ENCODE measurements around the gene PTPN6.
A peak's percentile ranks its signal among the peaks of the same experiment; 100 is the strongest.

GRCh38 chr12:6975297-6976032 is 24.3 kb downstream of the PTPN6 start:
- no peak; the same call in 1 of the 2 replicates for TF ChIP-seq POLR2AphosphoS5 (IDR thresholded peaks at IDR 0.05; ENCODE audit: low read depth, low read length)
- no peak for TF ChIP-seq USF2 (IDR thresholded peaks at IDR 0.05; ENCODE audit: low read length)
- no peak for TF ChIP-seq RAD21 (IDR thresholded peaks at IDR 0.05 in 1 of 2, conservative IDR thresholded peaks at IDR 0.05 in 1 of 2; ENCODE audit: low read depth in 2 of 2, low read length in 2 of 2)
- no peak for TF ChIP-seq EZH2 (IDR thresholded peaks at IDR 0.05; ENCODE audit: low read depth, low read length, severe bottlenecking)
- TF ChIP-seq CTCF (IDR thresholded peaks at IDR 0.05; ENCODE audit: control extremely low read depth in 1 of 3, insufficient read depth in 1 of 3, low read depth in 1 of 3, low read length in 3 of 3): no peak
- no peak for TF ChIP-seq YY1 (IDR thresholded peaks at IDR 0.05; ENCODE audit: low read depth, low read length)
- 0 out of 3 replicates have a peak, but pooled peaks of 1 of the 2 experiments have one; percentile 31 for TF ChIP-seq POLR2A (IDR thresholded peaks at IDR 0.05; ENCODE audit: control extremely low read depth in 1 of 2, low read depth in 2 of 2, low read length in 2 of 2)
- no peak for TF ChIP-seq RXRA (IDR thresholded peaks at IDR 0.05; ENCODE audit: insufficient read depth, low read depth, low read length)
- TF ChIP-seq EP300 (IDR thresholded peaks at IDR 0.05; ENCODE audit: borderline replicate concordance in 1 of 2, low read depth in 2 of 2, low read length in 2 of 2): no peak
- no peak for TF ChIP-seq CEBPB (IDR thresholded peaks at IDR 0.05; ENCODE audit: low read depth, low read length)
